Muscle layer of colon (tissue), 2 donors: ENCODE measurements around the gene SLCO2A1.

ENCODE experiments used
- H3K27ac ChIP-seq: one replicate; pipeline ENCODE4 v1.7.0; 2013; ENCODE audit warnings: low read depth, mild to moderate bottlenecking, low read length, moderate library complexity
- H3K27me3 ChIP-seq, 2 donors: one replicate each; pipeline ENCODE4 v1.7.0; 2013; ENCODE audit warnings: low read length in 2 of 2, mild to moderate bottlenecking in 2 of 2; ENCODE audit not compliant: insufficient read depth in 2 of 2, control insufficient read depth in 1 of 2
- H3K36me3 ChIP-seq: one replicate; pipeline ENCODE4 v1.7.0; 2013; ENCODE audit warnings: mild to moderate bottlenecking, low read length; ENCODE audit not compliant: insufficient read depth
- H3K4me1 ChIP-seq: one replicate; pipeline ENCODE4 v1.7.0; 2013; ENCODE audit warnings: mild to moderate bottlenecking, low read length; ENCODE audit not compliant: insufficient read depth
- H3K4me3 ChIP-seq, 2 donors: one replicate each; pipeline ENCODE4 v1.7.0; 2013; ENCODE audit warnings: low read length in 2 of 2, low read depth in 1 of 2, mild to moderate bottlenecking in 1 of 2, moderate library complexity in 1 of 2
- H3K9ac ChIP-seq: one replicate; pipeline ENCODE4 v1.7.0; 2013; ENCODE audit warnings: low read length
- H3K9me3 ChIP-seq: one replicate; pipeline ENCODE4 v1.7.0; 2013; ENCODE audit warnings: mild to moderate bottlenecking, low read length
- donor health status: abdominal sarcoma.
- donor health status: Adenocarcinoma of cecum.

The SLCO2A1 gene

DNA sequence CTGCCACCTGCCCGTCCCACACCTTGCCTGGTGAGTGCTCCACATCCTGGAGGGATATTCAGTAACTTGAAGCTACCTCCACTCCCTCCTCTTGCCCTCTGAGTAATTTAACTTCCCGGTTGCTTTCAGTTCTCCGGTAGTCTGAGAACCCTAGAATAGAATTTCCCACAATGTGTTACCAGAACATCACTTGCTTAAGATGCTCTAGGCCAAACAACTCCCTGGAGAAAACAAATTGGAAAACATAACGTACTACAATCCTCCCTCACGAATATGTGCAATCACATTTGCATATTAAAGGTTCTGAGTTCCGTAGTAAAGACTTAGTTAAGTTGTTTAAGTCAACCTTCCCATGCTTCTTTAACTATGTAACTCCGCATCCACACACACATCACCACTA lies 44.8 kb downstream of the SLCO2A1 start:
- no peaks in the 10 kb centered on the region for H3K27me3 ChIP-seq
- H3K27ac ChIP-seq = no peak overlapping the region
- no peaks in the 10 kb centered on the region for H3K36me3 ChIP-seq
- H3K9ac ChIP-seq = no peak overlapping the region
- H3K4me3 ChIP-seq = no peak overlapping the region
- H3K4me1 ChIP-seq = no peaks in the 10 kb centered on the region
- H3K9me3 ChIP-seq = no peaks in the 10 kb centered on the region

- Histone ChIP-seq H3K9ac (no peak overlapping the region), H3K4me3 (no peak overlapping the region), H3K27ac (no peak overlapping the region), H3K9me3 (no peaks in the 10 kb centered on the region), H3K36me3 (no peaks in the 10 kb centered on the region), H3K27me3 (no peaks in the 10 kb centered on the region), H3K4me1 (no peaks in the 10 kb centered on the region)
Measured at GRCh38 chr3:133983576-133984560, 45.9 kb downstream of the SLCO2A1 start.

- Histone ChIP-seq H3K4me3 (no peak overlapping the region), H3K36me3 (no peaks in the 10 kb centered on the region), H3K9ac (no peak overlapping the region), H3K4me1 (no peaks in the 10 kb centered on the region), H3K27ac (no peak overlapping the region), H3K27me3 (no peaks in the 10 kb centered on the region), H3K9me3 (no peaks in the 10 kb centered on the region)
Measured at GRCh38 chr3:133983126-133983525, 46.6 kb downstream of the SLCO2A1 start.

- H3K27ac ChIP-seq = no peak overlapping the region
- no peak overlapping the region for H3K9ac ChIP-seq
- no peaks in the 10 kb centered on the region for H3K9me3 ChIP-seq
- H3K4me1 ChIP-seq = no peaks in the 10 kb centered on the region
- no peaks in the 10 kb centered on the region for H3K36me3 ChIP-seq
- H3K27me3 ChIP-seq = no peaks in the 10 kb centered on the region
- H3K4me3 ChIP-seq = no peak overlapping the region
Measured at GRCh38 chr3:133980550-133980949, 49.2 kb downstream of the SLCO2A1 start.

DNA sequence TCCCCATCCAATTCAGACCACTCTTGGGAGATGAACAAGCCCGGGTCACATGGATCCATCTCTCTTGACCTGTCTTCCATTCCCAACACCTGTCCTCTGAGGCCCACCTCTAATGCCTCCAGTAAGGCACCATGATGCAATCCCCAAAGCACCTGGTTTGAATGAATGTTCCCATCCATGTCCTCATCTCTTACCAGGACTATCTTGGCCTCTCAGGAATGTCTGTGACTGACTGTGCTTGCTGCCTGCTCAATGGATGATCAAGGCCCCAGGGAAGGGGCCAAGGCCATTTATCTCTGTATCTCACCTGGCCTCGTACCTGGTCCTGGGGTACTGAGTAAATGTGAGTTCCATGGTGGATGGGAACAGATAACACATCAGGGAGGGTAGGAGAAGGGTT lies 49.7 kb downstream of the SLCO2A1 start:
- Histone ChIP-seq H3K36me3 (no peaks in the 10 kb centered on the region), H3K4me1 (no peaks in the 10 kb centered on the region), H3K9me3 (no peaks in the 10 kb centered on the region), H3K27me3 (no peaks in the 10 kb centered on the region), H3K4me3 (no peak overlapping the region), H3K9ac (no peak overlapping the region), H3K27ac (no peak overlapping the region)

- Histone ChIP-seq H3K27ac (no peak overlapping the region), H3K9ac (no peak overlapping the region), H3K27me3 (no peaks in the 10 kb centered on the region), H3K9me3 (no peaks in the 10 kb centered on the region), H3K4me1 (no peaks in the 10 kb centered on the region), H3K4me3 (no peak overlapping the region), H3K36me3 (no peaks in the 10 kb centered on the region)
Measured at GRCh38 chr3:133979553-133979952, 50.2 kb downstream of the SLCO2A1 start.

DNA sequence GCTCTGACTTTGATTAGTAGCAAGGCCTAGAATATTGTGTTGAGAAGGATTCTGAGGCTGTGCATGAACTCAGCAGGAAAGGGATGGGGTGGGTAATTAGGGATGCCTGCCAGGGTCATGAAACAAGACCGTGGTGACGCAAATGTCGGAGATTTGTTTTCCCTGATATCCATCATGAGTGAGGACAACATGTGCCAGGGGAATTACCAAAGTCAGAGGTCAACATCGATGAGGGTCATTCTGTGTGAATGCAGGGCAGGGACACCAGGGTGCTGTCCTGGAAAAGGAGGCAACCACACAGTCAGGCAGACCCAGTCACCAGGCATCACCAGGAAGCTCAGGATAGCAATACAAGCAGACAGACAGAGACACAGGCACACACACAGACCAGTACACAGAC lies 52.2 kb downstream of the SLCO2A1 start:
- Histone ChIP-seq H3K9ac (no peak overlapping the region), H3K4me1 (no peaks in the 10 kb centered on the region), H3K4me3 (no peak overlapping the region), H3K36me3 (no peaks in the 10 kb centered on the region), H3K9me3 (no peaks in the 10 kb centered on the region), H3K27ac (no peak overlapping the region), H3K27me3 (no peaks in the 10 kb centered on the region)

DNA sequence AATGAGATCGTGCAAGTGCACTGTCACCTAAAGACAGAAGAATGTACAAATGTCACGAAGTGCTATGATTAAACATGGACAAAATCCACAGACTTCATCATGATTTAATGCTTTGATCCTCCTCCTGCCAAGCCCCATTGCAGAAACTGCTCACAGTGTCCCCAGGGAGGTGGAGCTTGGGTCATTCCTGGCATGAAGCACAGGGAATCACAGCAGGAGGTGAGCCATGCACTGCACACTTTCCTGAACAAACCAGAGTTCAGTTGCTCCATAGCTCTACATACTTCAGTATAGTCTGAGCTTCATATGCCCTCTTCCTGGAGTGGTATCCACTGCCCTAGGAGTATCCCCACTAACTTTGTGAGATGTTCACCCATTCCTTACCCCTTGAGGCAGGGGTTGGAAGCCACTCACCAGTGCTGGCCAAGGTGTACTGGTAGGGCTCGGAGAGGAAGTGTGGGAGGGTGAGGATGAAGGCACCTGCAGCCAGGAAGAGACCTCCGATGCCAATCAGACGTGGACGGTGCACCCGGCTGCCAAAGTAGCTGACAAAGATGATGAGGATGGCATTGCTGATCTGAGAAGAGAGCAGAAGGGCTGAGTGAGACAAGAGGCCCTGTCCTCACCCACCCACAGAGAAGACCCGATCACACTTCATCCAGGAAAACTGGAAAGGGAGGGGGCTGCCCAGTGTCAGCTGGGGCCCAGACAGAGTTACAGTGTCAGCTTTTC lies 56.3 kb downstream of the SLCO2A1 start:
- H3K36me3 ChIP-seq = no peaks in the 10 kb centered on the region
- no peak overlapping the region for H3K27ac ChIP-seq
- H3K4me3 ChIP-seq = no peak overlapping the region
- H3K27me3 ChIP-seq = no peaks in the 10 kb centered on the region
- no peaks in the 10 kb centered on the region for H3K4me1 ChIP-seq
- no peaks in the 10 kb centered on the region for H3K9me3 ChIP-seq
- no peak overlapping the region for H3K9ac ChIP-seq

DNA sequence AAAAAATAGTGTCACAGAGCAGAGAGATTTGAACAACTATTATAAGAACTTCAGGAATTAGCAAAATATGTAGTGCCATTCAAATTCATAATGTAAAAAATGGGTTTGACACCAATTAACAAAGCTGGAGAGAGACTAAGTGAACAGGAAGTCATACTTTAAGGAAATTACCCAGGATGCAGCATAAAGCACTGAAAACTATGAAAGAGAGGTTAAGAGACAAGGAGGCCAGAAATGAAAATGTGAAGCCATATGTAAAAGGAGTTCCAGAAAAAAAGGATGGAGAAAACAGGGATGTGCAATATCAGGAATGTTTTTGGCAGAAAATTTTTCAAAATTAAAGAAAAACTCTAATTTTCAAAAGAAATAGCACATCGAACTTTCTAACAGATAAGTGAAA lies 57.6 kb downstream of the SLCO2A1 start:
- Histone ChIP-seq H3K9ac (no peak overlapping the region), H3K4me1 (no peaks in the 10 kb centered on the region), H3K36me3 (no peaks in the 10 kb centered on the region), H3K27me3 (no peaks in the 10 kb centered on the region), H3K9me3 (no peaks in the 10 kb centered on the region), H3K4me3 (no peak overlapping the region), H3K27ac (no peak overlapping the region)

DNA sequence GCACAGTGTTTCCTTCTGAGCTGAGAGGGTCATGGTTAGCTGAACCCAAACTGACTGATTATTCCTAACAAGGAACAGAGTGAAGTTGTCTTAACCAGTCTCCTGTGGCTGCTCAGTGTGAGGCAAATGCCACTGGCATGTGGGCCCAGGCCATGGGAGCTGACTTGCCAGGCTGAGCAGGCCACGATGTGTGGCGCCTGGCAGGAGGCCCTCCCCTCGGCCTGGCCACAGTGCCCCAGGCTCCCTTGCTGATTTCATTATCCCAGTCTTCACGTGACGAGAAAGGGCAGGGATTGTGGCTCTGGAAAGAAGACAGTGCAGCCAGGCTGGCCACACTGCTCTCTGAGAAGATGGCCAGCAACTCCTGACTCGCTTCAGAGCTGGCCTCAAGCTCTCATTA lies 58.8 kb downstream of the SLCO2A1 start:
- H3K4me1 ChIP-seq = no peaks in the 10 kb centered on the region
- H3K9me3 ChIP-seq = no peaks in the 10 kb centered on the region
- no peak overlapping the region for H3K4me3 ChIP-seq
- H3K9ac ChIP-seq = no peak overlapping the region
- H3K27me3 ChIP-seq = no peaks in the 10 kb centered on the region
- no peak overlapping the region for H3K27ac ChIP-seq
- no peaks in the 10 kb centered on the region for H3K36me3 ChIP-seq

DNA sequence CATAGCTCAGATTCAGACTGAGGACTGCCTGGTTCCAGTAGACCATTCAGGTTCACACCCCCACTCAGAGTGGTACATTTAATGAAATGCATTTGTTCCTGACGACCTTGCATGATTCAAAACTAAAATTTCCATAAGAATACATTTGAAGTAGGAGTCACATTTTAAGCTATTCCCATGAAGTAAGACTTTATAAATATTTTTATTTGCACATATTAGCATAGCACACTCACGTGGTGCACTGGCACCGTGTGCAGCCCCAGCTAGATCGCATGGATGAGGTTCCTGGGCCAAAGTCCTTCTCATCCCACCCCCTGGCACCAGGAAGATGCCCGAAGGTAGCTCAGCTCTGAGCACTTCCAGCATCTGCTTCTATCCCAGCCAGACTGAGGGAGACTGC lies 59.4 kb downstream of the SLCO2A1 start:
- H3K4me3 ChIP-seq = no peak overlapping the region
- no peaks in the 10 kb centered on the region for H3K4me1 ChIP-seq
- no peaks in the 10 kb centered on the region for H3K27me3 ChIP-seq
- H3K27ac ChIP-seq = no peak overlapping the region
- no peaks in the 10 kb centered on the region for H3K9me3 ChIP-seq
- no peak overlapping the region for H3K9ac ChIP-seq
- H3K36me3 ChIP-seq = no peaks in the 10 kb centered on the region
